Tibial artery (tissue), 4 donors: Measurements from ENCODE around the gene BMPER.

Source experiments
- DNase-seq, 2 donors: peaks; one replicate each; pipeline ENCODE4 v3.0.0-alpha.2; 2019
- H3K27ac ChIP-seq, 2 donors: fragments of 200-600 bp; sonication (generic) in 1 of 2; 1 replicate in 1 of 2; 2 replicates in 1 of 2; pipeline ENCODE4 v1.5.1; 2018 to 2019; ENCODE audit warnings: mild to moderate bottlenecking in 1 of 2
- H3K27me3 ChIP-seq, 2 donors: fragments of 200-600 bp; sonication (generic) in 1 of 2; one replicate each; pipeline versions ENCODE4 v1.5.1 to v1.6.0; 2016 to 2019
- H3K36me3 ChIP-seq, 3 donors: fragments of 200-600 bp; sonication (generic) in 2 of 3; one replicate each; pipeline ENCODE4 v1.5.1; 2016 to 2019; ENCODE audit warnings: mild to moderate bottlenecking in 2 of 3
- H3K4me1 ChIP-seq, 4 donors: fragments of 200-600 bp; sonication (generic) in 2 of 4; 1 replicate in 3 of 4; 2 replicates in 1 of 4; pipeline ENCODE4 v1.5.1; 2016 to 2019
- H3K4me3 ChIP-seq, 2 donors: fragments of 200-600 bp; sonication (generic) in 1 of 2; 1 replicate in 1 of 2; 2 replicates in 1 of 2; pipeline ENCODE4 v1.5.1; 2018 to 2019; ENCODE audit warnings: mild to moderate bottlenecking in 2 of 2
- H3K9me3 ChIP-seq, 3 donors: fragments of 200-600 bp; sonication (generic) in 1 of 3; one replicate each; pipeline ENCODE4 v1.5.1; 2016 to 2019
- intact Hi-C: fragments of 100-400 bp; cut with DNase I; formaldehyde crosslinking; loops from one replicate; pipeline ENCODE4 v1.15.0; 2023; ENCODE audit warnings: low total_unique reads
- TF ChIP-seq, protein P1 (sequence below), 2 experiments: fragments of 200-600 bp in 1 of 2; fragments of 450-650 bp in 1 of 2; IDR thresholded peaks; one replicate each; pipeline ENCODE4 v1.5.1; 2017 to 2019; ENCODE audit warnings: antibody characterized with exemption in 2 of 2, mild to moderate bottlenecking in 1 of 2, moderate library complexity in 1 of 2

BMPER gene

DNA sequence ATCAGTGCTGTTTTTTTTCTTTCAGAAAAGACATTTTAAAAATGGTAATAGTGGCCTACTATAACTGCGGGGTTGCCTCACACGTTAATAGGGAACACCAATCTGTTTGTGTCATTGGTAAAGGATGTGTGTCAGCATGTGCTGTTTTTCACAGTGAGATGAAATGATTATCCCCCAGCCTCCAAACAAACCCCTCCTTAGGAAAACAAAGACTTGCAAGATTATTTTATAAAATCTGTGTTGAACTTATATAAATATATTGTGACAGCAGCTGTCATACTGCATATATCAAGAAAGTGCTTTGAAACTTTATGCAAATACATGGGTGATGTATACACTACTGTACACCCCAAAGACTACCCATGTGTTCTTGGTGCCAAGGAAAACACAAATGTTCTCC, 125.8 kb downstream of the BMPER start:
- Histone ChIP-seq H3K36me3 (no peaks in the 10 kb centered on the region), H3K4me1 (no peaks in the 10 kb centered on the region), H3K27me3 (no peaks in the 10 kb centered on the region), H3K27ac (no peak overlapping the region), H3K4me3 (no peak overlapping the region), H3K9me3 (no peaks in the 10 kb centered on the region)
- intact Hi-C loops, result no loop called here
- DNase-seq, result no peak
- TF ChIP-seq, protein P1, sequence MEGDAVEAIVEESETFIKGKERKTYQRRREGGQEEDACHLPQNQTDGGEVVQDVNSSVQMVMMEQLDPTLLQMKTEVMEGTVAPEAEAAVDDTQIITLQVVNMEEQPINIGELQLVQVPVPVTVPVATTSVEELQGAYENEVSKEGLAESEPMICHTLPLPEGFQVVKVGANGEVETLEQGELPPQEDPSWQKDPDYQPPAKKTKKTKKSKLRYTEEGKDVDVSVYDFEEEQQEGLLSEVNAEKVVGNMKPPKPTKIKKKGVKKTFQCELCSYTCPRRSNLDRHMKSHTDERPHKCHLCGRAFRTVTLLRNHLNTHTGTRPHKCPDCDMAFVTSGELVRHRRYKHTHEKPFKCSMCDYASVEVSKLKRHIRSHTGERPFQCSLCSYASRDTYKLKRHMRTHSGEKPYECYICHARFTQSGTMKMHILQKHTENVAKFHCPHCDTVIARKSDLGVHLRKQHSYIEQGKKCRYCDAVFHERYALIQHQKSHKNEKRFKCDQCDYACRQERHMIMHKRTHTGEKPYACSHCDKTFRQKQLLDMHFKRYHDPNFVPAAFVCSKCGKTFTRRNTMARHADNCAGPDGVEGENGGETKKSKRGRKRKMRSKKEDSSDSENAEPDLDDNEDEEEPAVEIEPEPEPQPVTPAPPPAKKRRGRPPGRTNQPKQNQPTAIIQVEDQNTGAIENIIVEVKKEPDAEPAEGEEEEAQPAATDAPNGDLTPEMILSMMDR (IDR thresholded peaks at IDR 0.05), result no peak

DNA sequence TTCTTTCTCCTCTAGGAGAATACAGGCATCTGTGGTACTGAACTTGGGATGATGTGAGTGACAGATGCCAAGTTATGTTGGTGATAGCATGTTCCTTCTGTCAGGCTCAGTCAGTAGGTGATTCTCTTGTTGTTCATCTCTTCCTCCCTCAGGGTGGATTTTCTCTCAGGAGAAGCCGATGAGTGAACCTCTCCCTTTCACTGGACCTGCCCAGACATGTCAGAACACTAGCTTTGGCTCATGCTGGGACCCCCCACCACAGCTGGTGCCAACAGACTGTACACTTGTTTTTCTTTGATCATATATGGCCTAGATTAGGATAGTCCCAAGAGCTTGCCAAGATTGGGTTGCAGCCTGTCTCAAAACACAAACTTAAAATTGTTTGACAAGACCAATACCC, 129.4 kb downstream of the BMPER start:
- Histone ChIP-seq H3K9me3 (no peaks in the 10 kb centered on the region), H3K27ac (no peak overlapping the region), H3K36me3 (no peaks in the 10 kb centered on the region), H3K4me3 (no peak overlapping the region), H3K27me3 (no peaks in the 10 kb centered on the region), H3K4me1 (no peaks in the 10 kb centered on the region)
- intact Hi-C loops, result no loop called here
- DNase-seq, result no peak
- TF ChIP-seq, protein P1 (IDR thresholded peaks at IDR 0.05), result no peak

DNA sequence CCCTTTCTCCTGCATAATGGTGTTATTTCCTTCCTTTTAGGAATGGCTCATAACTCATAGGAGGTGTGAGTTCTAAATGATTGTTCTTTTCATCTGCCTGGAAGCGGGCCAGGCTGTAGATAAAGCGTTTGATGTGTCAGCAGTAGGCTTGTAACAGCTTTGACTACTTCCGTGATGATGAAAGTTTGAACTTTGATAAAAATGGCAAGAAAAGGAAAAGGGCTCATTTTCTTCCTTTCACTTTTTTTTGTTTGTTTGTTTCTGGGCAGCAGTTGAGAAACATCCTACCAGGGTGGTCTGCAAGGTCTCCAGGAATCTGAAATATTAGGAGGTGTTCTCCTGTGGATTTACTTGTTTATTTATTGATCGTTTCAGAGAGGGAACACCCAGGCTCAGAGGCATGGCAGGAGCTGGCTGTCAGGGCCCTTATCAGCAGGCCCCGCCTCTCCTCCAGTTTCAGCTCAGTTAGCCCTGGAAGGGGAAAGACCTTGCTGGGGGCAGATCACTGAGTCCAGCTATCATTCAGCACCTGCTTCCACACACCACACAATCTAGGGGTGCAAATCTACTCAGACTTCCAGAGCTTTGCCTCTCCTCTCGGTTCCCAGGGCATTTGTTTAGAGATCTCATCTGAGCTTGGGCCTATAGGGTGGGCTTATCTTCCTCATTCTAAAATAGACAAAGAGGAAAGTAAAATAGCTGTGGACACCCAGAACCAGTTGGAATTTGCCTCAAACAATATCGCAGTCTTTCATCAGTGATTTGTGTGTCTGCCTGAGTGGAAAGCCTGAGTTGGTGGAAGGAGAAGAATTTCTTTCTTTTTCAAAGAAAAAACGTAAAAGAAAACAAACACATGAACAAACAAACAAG, 130.9 kb downstream of the BMPER start:
- TF ChIP-seq, protein P1 (IDR thresholded peaks at IDR 0.05), result no peak
- Histone ChIP-seq H3K4me3 (no peak overlapping the region), H3K4me1 (no peaks in the 10 kb centered on the region), H3K27me3 (no peaks in the 10 kb centered on the region), H3K27ac (no peak overlapping the region), H3K36me3 (no peaks in the 10 kb centered on the region), H3K9me3 (no peaks in the 10 kb centered on the region)
- intact Hi-C loops, result no loop called here
- DNase-seq, result no peak

DNA sequence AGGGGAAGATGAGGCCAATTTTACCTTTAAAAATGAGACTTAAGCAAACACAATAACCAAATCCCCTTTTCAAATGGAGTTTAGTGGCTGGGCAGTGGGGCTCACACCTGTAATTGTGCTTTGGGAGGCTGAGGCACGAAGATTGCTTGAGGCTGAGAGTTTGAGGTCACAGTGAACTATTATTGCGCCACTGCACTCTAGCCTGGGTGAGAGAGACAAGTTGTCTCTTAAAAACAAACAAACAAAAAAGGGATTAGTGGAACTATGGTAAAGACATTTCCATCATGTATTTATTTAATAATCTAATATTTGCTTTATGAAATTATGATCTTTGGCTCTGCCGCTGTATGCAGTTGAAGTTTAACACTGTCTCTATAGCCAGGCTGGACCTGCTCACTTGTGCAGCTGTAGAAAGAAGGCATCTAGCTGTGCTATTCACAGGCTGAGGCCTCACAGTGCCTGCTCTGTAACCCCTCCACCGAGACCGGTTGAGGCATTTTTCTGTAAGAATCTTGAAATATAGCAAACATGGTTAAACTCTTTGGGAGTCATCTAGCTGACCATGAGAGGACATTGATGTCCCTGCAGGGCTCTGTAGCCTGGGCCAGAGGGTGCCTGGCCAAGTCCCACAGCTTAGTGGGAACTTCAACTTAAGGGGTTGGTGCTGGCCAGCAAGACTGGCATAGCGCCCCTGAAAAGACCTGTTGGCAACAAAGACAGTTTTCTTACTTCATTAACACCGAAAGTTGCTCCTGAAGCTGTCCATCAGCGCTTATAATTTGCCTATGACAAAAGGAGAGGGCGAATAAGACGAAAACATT, 131.8 kb downstream of the BMPER start:
- Histone ChIP-seq H3K36me3 (no peaks in the 10 kb centered on the region), H3K27ac (no peak overlapping the region), H3K4me1 (no peaks in the 10 kb centered on the region), H3K4me3 (no peak overlapping the region), H3K27me3 (no peaks in the 10 kb centered on the region), H3K9me3 (no peaks in the 10 kb centered on the region)
- DNase-seq, result no peak
- intact Hi-C loops, result no loop called here
- TF ChIP-seq, protein P1 (IDR thresholded peaks at IDR 0.05), result no peak

DNA sequence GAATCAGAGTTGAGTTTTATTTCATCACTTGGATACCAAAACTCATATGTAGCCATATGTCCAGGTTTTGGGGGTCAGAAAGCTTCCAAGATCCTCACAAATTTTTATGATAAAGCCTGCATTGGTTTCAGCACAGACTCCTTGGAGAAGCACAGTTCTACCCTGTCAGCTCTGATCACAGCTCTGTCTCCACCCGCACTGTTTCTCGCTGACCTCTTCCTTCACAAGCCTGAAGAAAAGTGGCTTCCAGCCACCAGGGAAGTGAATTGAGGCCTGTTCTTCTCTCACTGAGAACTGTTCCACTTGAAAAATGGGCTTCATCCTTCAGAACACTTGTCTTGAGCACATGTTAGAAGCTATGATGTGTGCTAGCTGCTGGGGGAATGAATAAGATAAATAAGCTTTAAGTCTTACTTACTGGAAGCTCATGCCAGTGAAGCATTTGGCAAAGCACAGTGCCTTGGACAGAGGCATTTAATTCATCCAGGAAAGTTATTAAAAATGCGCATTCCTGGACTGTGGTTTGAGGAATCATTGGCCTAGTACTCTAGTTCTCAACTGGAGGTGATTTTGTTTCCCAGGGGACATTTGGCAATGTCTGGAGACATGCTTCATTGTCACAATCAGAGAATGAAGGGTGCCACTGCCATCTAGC, 133.6 kb downstream of the BMPER start:
- Histone ChIP-seq H3K4me3 (no peak overlapping the region), H3K9me3 (no peaks in the 10 kb centered on the region), H3K27ac (no peak overlapping the region), H3K36me3 (no peaks in the 10 kb centered on the region), H3K27me3 (no peaks in the 10 kb centered on the region), H3K4me1 (no peaks in the 10 kb centered on the region)
- no peak for DNase-seq
- TF ChIP-seq, protein P1 (IDR thresholded peaks at IDR 0.05), result no peak
- intact Hi-C loops, result no loop called here
